GM21526 (cell line): ENCODE measurements around the gene CTNNA2.

Experiments used
- ATAC-seq: cut with Tn5 transposase; IDR thresholded peaks from one replicate; pipeline ENCODE4 v1.9.1; 2021; ENCODE audit warnings: moderate library complexity; ENCODE audit not compliant: unreplicated experiment, low FRiP score

CTNNA2 gene

GRCh38 chr2:79700651-79701050 is 187.8 kb downstream of the CTNNA2 start:
- ATAC-seq = no peak

- ATAC-seq = no peak
Observed at GRCh38 chr2:79702905-79703304, 190.1 kb downstream of the CTNNA2 start.

- ATAC-seq = no peak
Observed at GRCh38 chr2:79711098-79711497, 198.2 kb downstream of the CTNNA2 start.

- no peak for ATAC-seq
Observed at GRCh38 chr2:79713131-79713785, 200.4 kb downstream of the CTNNA2 start.

- ATAC-seq = no peak
Observed at GRCh38 chr2:79714283-79714682, 201.4 kb downstream of the CTNNA2 start.

GRCh38 chr2:79715338-79715737 is 202.5 kb downstream of the CTNNA2 start:
- no peak for ATAC-seq

GRCh38 chr2:79716266-79716665 is 203.4 kb downstream of the CTNNA2 start:
- ATAC-seq = no peak

GRCh38 chr2:79717364-79718007 is 204.6 kb downstream of the CTNNA2 start:
- ATAC-seq = no peak

GRCh38 chr2:79721061-79721460 is 208.2 kb downstream of the CTNNA2 start:
- ATAC-seq = no peak

GRCh38 chr2:79721966-79722365 is 209.1 kb downstream of the CTNNA2 start:
- ATAC-seq = no peak

GRCh38 chr2:79723830-79724229 is 211.0 kb downstream of the CTNNA2 start:
- ATAC-seq = no peak

GRCh38 chr2:79729532-79729931 is 216.7 kb downstream of the CTNNA2 start:
- no peak for ATAC-seq

- no peak for ATAC-seq
Observed at GRCh38 chr2:79734518-79734917, 221.7 kb downstream of the CTNNA2 start.

- no peak for ATAC-seq
Observed at GRCh38 chr2:79740879-79741443, 228.1 kb downstream of the CTNNA2 start.

- ATAC-seq = no peak
Observed at GRCh38 chr2:79750321-79750720, 237.5 kb downstream of the CTNNA2 start.

GRCh38 chr2:79757526-79757925 is 244.7 kb downstream of the CTNNA2 start:
- no peak for ATAC-seq

GRCh38 chr2:79758042-79758441 is 245.2 kb downstream of the CTNNA2 start:
- no peak for ATAC-seq

- ATAC-seq = no peak
Observed at GRCh38 chr2:79758749-79759282, 246.0 kb downstream of the CTNNA2 start.

- no peak for ATAC-seq
Observed at GRCh38 chr2:79770926-79771325, 258.1 kb downstream of the CTNNA2 start.

- no peak for ATAC-seq
Observed at GRCh38 chr2:79771493-79771892, 258.6 kb downstream of the CTNNA2 start.

- no peak for ATAC-seq
Observed at GRCh38 chr2:79774016-79774415, 261.2 kb downstream of the CTNNA2 start.

GRCh38 chr2:79776461-79776860 is 263.6 kb downstream of the CTNNA2 start:
- ATAC-seq = no peak
